HEK293 (cell line): ENCODE measurements around the gene MYZAP.

ENCODE experiments used
- CTCF ChIA-PET: fragments of 350-600 bp; formaldehyde crosslinking; extraction: SDS; loops from one replicate; lab custom pipeline; 2021; ENCODE audit warnings: antibody characterized with exemption; lab: Yijun Ruan, JAX
- POLR2A ChIA-PET: fragments of 300-600 bp; formaldehyde crosslinking; extraction: SDS; loops from one replicate; lab custom pipeline; 2020; ENCODE audit warnings: antibody characterized with exemption, inconsistent platforms; lab: Yijun Ruan, JAX
- H3K27ac ChIP-seq: fragments of 200-500 bp; sonication (Bioruptor generic); 2 replicates; pipeline ENCODE4 v1.5.1; 2014; ENCODE audit warnings: low read depth, low read length, control low read depth, inconsistent platforms; ENCODE audit errors: extremely low read depth
- H3K36me3 ChIP-seq, 2 experiments: fragments of 200-500 bp in 1 of 2; sonication (Bioruptor generic) in 1 of 2; 1 replicate in 1 of 2; 2 replicates in 1 of 2; pipeline ENCODE4 v1.5.1; 2014 to 2017; ENCODE audit warnings: inconsistent platforms in 2 of 2, low read length in 2 of 2; ENCODE audit not compliant: control insufficient read depth in 2 of 2, insufficient read depth in 1 of 2
- H3K4me1 ChIP-seq: fragments of 200-500 bp; sonication (Bioruptor generic); 2 replicates; pipeline ENCODE4 v1.5.1; 2014; ENCODE audit warnings: mild to moderate bottlenecking, low read length, inconsistent platforms; ENCODE audit not compliant: control insufficient read depth, insufficient read depth
- H3K4me3 ChIP-seq: 2 replicates; pipeline ENCODE4 v1.5.1; 2011; ENCODE audit warnings: low read depth, mild to moderate bottlenecking, control low read depth, low read length, moderate library complexity
- H3K9me3 ChIP-seq: fragments of 200-500 bp; sonication (Bioruptor generic); 2 replicates; pipeline ENCODE4 v1.5.1; 2014; ENCODE audit warnings: low read depth, low read length, inconsistent platforms; ENCODE audit not compliant: control insufficient read depth, insufficient read depth
- FEZF1 ChIP-seq: fragments of 450-650 bp; formaldehyde crosslinking; IDR thresholded peaks from 2 replicates; pipeline ENCODE4 v1.5.1; 2016; ENCODE audit warnings: missing biosample characterization, missing genetic modification characterization
- GFI1B ChIP-seq: fragments of 450-650 bp; formaldehyde crosslinking; IDR thresholded peaks from 2 replicates; pipeline ENCODE4 v1.5.1; 2016; ENCODE audit warnings: missing biosample characterization, missing genetic modification characterization
- SP7 ChIP-seq: fragments of 450-650 bp; formaldehyde crosslinking; IDR thresholded peaks from 2 replicates; pipeline ENCODE4 v1.5.1; 2016; ENCODE audit warnings: missing biosample characterization, missing genetic modification characterization
- ZBTB21 ChIP-seq: fragments of 450-650 bp; formaldehyde crosslinking; IDR thresholded peaks from 2 replicates; pipeline ENCODE4 v1.5.1; 2017; ENCODE audit warnings: missing biosample characterization, missing genetic modification characterization
- ZFHX2 ChIP-seq: fragments of 450-650 bp; formaldehyde crosslinking; conservative IDR thresholded peaks from 2 replicates; pipeline ENCODE4 v1.5.1; 2016; ENCODE audit warnings: missing biosample characterization, missing genetic modification characterization
- ZIC2 ChIP-seq: fragments of 450-650 bp; formaldehyde crosslinking; IDR thresholded peaks from 2 replicates; pipeline ENCODE4 v1.5.1; 2016; ENCODE audit warnings: missing biosample characterization, missing genetic modification characterization
- ZNF266 ChIP-seq: fragments of 450-650 bp; formaldehyde crosslinking; IDR thresholded peaks from 2 replicates; pipeline ENCODE4 v1.5.1; 2016; ENCODE audit warnings: missing biosample characterization, missing genetic modification characterization, low read depth
- ZNF354C ChIP-seq: fragments of 450-650 bp; formaldehyde crosslinking; IDR thresholded peaks from 2 replicates; pipeline ENCODE4 v1.5.1; 2016; ENCODE audit warnings: missing biosample characterization, missing genetic modification characterization, low read depth, borderline replicate concordance
- ZNF366 ChIP-seq: fragments of 450-650 bp; formaldehyde crosslinking; conservative IDR thresholded peaks from 2 replicates; pipeline ENCODE4 v1.5.1; 2016; ENCODE audit warnings: missing biosample characterization, missing genetic modification characterization
- ZNF423 ChIP-seq: fragments of 450-650 bp; formaldehyde crosslinking; IDR thresholded peaks from 2 replicates; pipeline ENCODE4 v1.5.1; 2016; ENCODE audit warnings: missing biosample characterization, missing genetic modification characterization
- ZNF514 ChIP-seq: fragments of 450-650 bp; formaldehyde crosslinking; IDR thresholded peaks from 2 replicates; pipeline ENCODE4 v1.5.1; 2016; ENCODE audit warnings: missing biosample characterization, missing genetic modification characterization
- ZNF596 ChIP-seq: fragments of 450-650 bp; IDR thresholded peaks from 2 replicates; pipeline ENCODE4 v1.5.0; 2018; ENCODE audit warnings: missing biosample characterization, mild to moderate bottlenecking, missing genetic modification characterization, moderate library complexity
- ZNF610 ChIP-seq: fragments of 450-650 bp; formaldehyde crosslinking; IDR thresholded peaks from 2 replicates; pipeline ENCODE4 v1.5.1; 2016; ENCODE audit warnings: missing biosample characterization, missing genetic modification characterization, borderline replicate concordance
- ZNF621 ChIP-seq: fragments of 450-650 bp; formaldehyde crosslinking; IDR thresholded peaks from 2 replicates; pipeline ENCODE4 v1.5.1; 2017; ENCODE audit warnings: missing biosample characterization, missing genetic modification characterization
- ZNF658 ChIP-seq: fragments of 450-650 bp; formaldehyde crosslinking; IDR thresholded peaks from 2 replicates; pipeline ENCODE4; 2016; ENCODE audit warnings: missing biosample characterization, missing genetic modification characterization
- ZNF660 ChIP-seq: fragments of 450-650 bp; IDR thresholded peaks from 2 replicates; pipeline ENCODE4 v1.5.1; 2018; ENCODE audit warnings: missing biosample characterization, mild to moderate bottlenecking, missing genetic modification characterization
- ZNF777 ChIP-seq: fragments of 450-650 bp; formaldehyde crosslinking; IDR thresholded peaks from 2 replicates; pipeline ENCODE4 v1.5.1; 2017; ENCODE audit warnings: missing biosample characterization, missing genetic modification characterization, borderline replicate concordance
- ZNF830 ChIP-seq: fragments of 450-650 bp; IDR thresholded peaks from 2 replicates; pipeline ENCODE4 v1.5.0; 2018; ENCODE audit warnings: missing biosample characterization, missing genetic modification characterization, low read depth, mild to moderate bottlenecking, moderate library complexity
- ZSCAN16 ChIP-seq: fragments of 450-650 bp; formaldehyde crosslinking; IDR thresholded peaks from 2 replicates; pipeline ENCODE4 v1.5.1; 2016; ENCODE audit warnings: missing biosample characterization, missing genetic modification characterization
- ZSCAN23 ChIP-seq: fragments of 450-650 bp; formaldehyde crosslinking; IDR thresholded peaks from 2 replicates; pipeline ENCODE4 v1.5.1; 2016; ENCODE audit warnings: missing biosample characterization, missing genetic modification characterization
- TF ChIP-seq, protein P1 (sequence below): fragments of 450-650 bp; formaldehyde crosslinking; IDR thresholded peaks from 2 replicates; pipeline ENCODE4 v1.5.1; 2016; ENCODE audit warnings: missing biosample characterization, missing genetic modification characterization
- TF ChIP-seq, protein P2 (sequence below): fragments of 450-650 bp; formaldehyde crosslinking; IDR thresholded peaks from 2 replicates; pipeline ENCODE4 v1.5.1; 2016; ENCODE audit warnings: missing biosample characterization, missing genetic modification characterization

MYZAP gene

DNA sequence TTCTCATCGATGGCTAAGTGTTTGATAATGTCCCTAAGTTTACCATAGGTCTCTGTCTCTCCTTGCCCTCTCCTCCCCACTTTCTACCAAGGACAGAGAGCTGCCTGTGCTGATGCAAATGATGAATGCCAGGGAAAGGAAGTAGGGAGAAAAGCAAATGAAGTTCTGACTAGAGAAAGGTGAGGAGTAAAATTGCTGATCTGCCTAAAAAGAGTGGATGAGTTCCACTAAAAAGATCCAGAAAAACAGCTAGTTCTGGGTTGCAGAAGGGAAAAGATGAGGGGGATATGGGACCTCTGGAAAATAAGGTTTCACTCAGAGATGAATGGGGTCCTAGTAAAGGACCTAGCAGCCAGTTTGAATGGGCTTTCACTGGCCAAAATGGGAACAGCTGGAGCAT, 13.8 kb downstream of the MYZAP start (continued):
- TF ChIP-seq ZNF354C (tag by site-specific recombination) = no peak
- TF ChIP-seq ZNF621 (tag by site-specific recombination) = no peak
- TF ChIP-seq ZNF658 (tag by site-specific recombination) = no peak
- no peak for TF ChIP-seq GFI1B (tag by site-specific recombination)
- no peak for TF ChIP-seq ZNF660 (tag by site-specific recombination)
- no peak for TF ChIP-seq ZNF777 (tag by site-specific recombination)
- no peak for TF ChIP-seq ZFHX2 (tag by site-specific recombination)
- TF ChIP-seq ZSCAN16 (tag by site-specific recombination) = no peak
- TF ChIP-seq, protein P1, sequence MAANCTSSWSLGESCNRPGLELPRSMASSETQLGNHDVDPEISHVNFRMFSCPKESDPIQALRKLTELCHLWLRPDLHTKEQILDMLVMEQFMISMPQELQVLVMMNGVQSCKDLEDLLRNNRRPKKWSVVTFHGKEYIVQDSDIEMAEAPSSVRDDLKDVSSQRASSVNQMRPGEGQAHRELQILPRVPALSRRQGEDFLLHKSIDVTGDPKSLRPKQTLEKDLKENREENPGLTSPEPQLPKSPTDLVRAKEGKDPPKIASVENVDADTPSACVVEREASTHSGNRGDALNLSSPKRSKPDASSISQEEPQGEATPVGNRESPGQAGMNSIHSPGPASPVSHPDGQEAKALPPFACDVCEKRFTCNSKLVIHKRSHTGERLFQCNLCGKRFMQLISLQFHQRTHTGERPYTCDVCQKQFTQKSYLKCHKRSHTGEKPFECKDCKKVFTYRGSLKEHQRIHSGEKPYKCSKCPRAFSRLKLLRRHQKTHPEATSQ (tag by site-specific recombination) = no peak
- TF ChIP-seq ZNF366 = no peak
- TF ChIP-seq ZNF423 (tag by site-specific recombination) = no peak
- TF ChIP-seq, protein P2, sequence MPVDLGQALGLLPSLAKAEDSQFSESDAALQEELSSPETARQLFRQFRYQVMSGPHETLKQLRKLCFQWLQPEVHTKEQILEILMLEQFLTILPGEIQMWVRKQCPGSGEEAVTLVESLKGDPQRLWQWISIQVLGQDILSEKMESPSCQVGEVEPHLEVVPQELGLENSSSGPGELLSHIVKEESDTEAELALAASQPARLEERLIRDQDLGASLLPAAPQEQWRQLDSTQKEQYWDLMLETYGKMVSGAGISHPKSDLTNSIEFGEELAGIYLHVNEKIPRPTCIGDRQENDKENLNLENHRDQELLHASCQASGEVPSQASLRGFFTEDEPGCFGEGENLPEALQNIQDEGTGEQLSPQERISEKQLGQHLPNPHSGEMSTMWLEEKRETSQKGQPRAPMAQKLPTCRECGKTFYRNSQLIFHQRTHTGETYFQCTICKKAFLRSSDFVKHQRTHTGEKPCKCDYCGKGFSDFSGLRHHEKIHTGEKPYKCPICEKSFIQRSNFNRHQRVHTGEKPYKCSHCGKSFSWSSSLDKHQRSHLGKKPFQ = no peak
- no peak for TF ChIP-seq ZNF610

DNA sequence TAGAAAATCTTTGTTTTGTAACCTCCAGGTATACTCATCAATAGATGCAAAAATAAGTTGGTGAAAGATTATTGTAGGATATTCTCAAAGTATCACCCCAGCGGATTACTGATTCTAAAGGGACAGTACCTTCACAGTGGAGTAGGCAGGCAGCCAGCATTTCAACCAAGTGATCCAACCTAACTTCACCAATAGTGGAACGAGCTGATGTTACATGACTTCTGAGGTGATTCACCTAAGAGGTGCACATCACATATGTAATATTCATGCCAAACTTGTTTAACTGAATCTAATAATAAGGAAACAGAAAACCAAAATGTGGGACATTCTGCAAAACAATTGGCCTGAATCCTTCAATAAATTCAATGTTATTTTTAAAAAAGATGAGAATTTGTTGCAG, 14.3 kb downstream of the MYZAP start:
- TF ChIP-seq ZIC2 (tag by site-specific recombination) (no peak), ZNF596 (tag by site-specific recombination) (no peak), ZNF514 (no peak)
- TF ChIP-seq, all 188 proteins: peak for 0
- H3K4me3 ChIP-seq = no peak overlapping the region
- POLR2A ChIA-PET = no interaction called here
- H3K4me1 ChIP-seq = 0 out of 2 replicates have a peak, but pooled peaks cover 2% of the 10 kb centered on the region
- H3K9me3 ChIP-seq = no peaks in the 10 kb centered on the region
- no peaks in the 10 kb centered on the region for H3K36me3 ChIP-seq
- no peak overlapping the region for H3K27ac ChIP-seq
- CTCF ChIA-PET = interaction anchor here (1.7 kb wide), 1 partner anchor 16 kb away, joined by 3 read pairs; no protein-coding TSS in a partner anchor

DNA sequence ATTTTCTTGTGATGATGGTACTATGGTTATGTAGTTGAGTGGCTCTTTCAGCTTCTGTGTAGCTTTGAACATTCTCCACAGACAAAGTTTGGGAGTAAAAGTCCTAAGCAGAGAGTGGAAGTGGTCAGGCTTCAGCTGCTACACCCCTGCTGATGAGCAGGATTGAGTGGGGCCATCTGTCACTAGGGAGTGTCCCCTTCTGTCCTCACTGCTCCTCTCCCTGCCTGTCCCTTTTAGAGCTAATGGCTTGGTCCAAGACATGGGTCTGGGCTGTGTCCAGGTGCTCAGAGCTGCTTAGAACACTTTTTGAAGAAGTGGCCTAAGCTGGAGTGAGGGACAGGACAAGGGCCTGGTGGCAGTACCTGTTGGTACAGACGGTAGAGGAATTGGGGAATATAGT, 15.1 kb downstream of the MYZAP start:
- TF ChIP-seq, protein P2 = no peak
- TF ChIP-seq ZIC2 (tag by site-specific recombination) = no peak
- TF ChIP-seq ZBTB21 (tag by site-specific recombination) = no peak
- no peak for TF ChIP-seq ZNF830 (tag by site-specific recombination)
- no peak for TF ChIP-seq FEZF1 (tag by site-specific recombination)
- TF ChIP-seq ZNF660 (tag by site-specific recombination) = no peak
- no peak for TF ChIP-seq ZSCAN23 (tag by site-specific recombination)
- no peak for TF ChIP-seq ZNF266 (tag by site-specific recombination)
- no peak for TF ChIP-seq SP7 (tag by site-specific recombination)
- Histone ChIP-seq H3K36me3 (no peaks in the 10 kb centered on the region), H3K4me1 (0 out of 2 replicates have a peak, but pooled peaks cover 2% of the 10 kb centered on the region), H3K4me3 (no peak overlapping the region), H3K27ac (no peak overlapping the region), H3K9me3 (no peaks in the 10 kb centered on the region)
- CTCF ChIA-PET = no interaction called here
- POLR2A ChIA-PET = no interaction called here
